Stomach (tissue), 4 donors: ENCODE results near the gene NPPC.

Source experiments
- POLR2A ChIP-seq, 4 donors: fragments of 450-650 bp; IDR thresholded peaks; one replicate each; pipeline ENCODE4 v1.6.1; 2016; ENCODE audit warnings: antibody characterized with exemption in 4 of 4, control low read depth in 2 of 4, mild to moderate bottlenecking in 1 of 4, moderate library complexity in 1 of 4
- POLR2AphosphoS5 ChIP-seq, 3 donors: sonication (generic); formaldehyde crosslinking; IDR thresholded peaks; one replicate each; pipeline ENCODE4 v1.6.1; 2016; ENCODE audit warnings: antibody characterized with exemption in 3 of 3
- TF ChIP-seq, protein P1 (sequence below), 7 experiments: fragments of 450-650 bp in 4 of 7; fragments of 200-600 bp in 3 of 7; sonication (generic) in 3 of 7; IDR thresholded peaks; one replicate each; pipeline ENCODE4 v1.5.1; 2016 to 2019; ENCODE audit warnings: antibody characterized with exemption in 7 of 7, control low read depth in 2 of 7, mild to moderate bottlenecking in 1 of 7

DNA sequence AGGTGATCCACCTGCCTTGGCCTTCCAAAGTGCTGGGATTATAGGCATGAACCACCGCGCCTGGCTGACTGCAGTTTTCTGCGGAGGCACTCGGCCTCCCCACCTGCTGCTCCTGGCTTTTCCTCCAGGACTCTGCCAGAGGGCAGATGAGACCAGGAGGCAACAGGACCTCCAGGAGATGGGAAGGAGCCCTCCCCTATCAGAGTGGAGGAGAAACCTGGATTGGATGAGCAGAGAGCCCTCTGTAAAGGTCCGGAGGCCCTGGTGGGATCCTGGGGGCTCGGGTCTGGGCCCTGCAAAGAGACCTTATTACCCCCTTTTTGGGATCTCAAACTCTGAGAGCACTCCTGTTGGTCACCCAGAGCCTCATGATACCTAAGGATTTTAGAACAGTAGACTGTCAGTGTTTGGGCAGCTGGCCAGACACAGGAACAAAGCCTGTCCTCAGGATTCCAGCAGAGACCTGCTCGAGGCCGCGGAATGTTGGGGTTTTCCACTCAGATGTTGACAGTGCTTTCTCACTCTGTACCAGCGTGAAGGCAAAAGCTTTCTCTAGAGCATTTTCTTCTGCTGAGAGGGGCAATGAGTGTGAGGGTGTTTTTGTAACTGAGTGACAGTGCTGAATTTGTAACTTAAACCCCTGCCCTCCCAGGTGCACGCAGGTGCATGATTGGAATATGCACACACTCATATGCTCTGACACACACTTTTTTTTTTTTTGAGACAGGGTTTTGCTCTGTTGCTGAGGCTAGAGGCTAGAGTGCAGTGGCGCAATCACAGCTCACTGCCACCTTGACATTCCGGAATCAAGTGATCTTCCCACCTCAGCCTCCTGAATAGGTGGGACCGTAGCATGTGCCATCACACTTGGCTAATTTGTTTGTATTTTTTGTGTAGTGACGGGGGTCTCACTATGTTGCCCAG, 48.4 kb downstream of the NPPC start:
- TF ChIP-seq, protein P1, sequence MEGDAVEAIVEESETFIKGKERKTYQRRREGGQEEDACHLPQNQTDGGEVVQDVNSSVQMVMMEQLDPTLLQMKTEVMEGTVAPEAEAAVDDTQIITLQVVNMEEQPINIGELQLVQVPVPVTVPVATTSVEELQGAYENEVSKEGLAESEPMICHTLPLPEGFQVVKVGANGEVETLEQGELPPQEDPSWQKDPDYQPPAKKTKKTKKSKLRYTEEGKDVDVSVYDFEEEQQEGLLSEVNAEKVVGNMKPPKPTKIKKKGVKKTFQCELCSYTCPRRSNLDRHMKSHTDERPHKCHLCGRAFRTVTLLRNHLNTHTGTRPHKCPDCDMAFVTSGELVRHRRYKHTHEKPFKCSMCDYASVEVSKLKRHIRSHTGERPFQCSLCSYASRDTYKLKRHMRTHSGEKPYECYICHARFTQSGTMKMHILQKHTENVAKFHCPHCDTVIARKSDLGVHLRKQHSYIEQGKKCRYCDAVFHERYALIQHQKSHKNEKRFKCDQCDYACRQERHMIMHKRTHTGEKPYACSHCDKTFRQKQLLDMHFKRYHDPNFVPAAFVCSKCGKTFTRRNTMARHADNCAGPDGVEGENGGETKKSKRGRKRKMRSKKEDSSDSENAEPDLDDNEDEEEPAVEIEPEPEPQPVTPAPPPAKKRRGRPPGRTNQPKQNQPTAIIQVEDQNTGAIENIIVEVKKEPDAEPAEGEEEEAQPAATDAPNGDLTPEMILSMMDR (IDR thresholded peaks at IDR 0.05), result no peak
- TF ChIP-seq POLR2A (IDR thresholded peaks at IDR 0.05) (no peak), POLR2AphosphoS5 (IDR thresholded peaks at IDR 0.05) (no peak)
